ENCODE measurements around the gene ADAMTS5. TPM values are rescaled to one million over a fixed set of nuclear protein-coding genes. Genes with fewer than 3 reads are reported as not detected.

ADAMTS5 gene
- total and polyA plus RNA-seq, 2 donors (not counting 3 experiments of a cell fraction or from before 2014, with no cell fraction given), result not detected

GRCh38 chr21:26934383-26934782, 32.5 kb downstream of the ADAMTS5 start:
- H3K4me2 ChIP-seq (ENCODE audit: insufficient read depth, low read length), result no peak overlapping the region
- no peaks in the 10 kb centered on the region for H3K27me3 ChIP-seq (ENCODE audit: control insufficient read depth in 2 of 2, insufficient read depth in 2 of 2, low read length in 2 of 2)
- intact Hi-C loops (cut with micrococcal nuclease), result no loop called here
- ChIA-PET POLR2A (no interaction called here), CTCF (no interaction called here)
- no peak for FAIRE-seq
- dilution Hi-C loops (cut with MboI; ENCODE audit: extremely low pct_ligation_motif_present, low sequenced_read_pairs), result no loop called here
- H3K4me1 ChIP-seq (ENCODE audit: control insufficient read depth, extremely low read depth, insufficient read depth, low read length), result no peaks in the 10 kb centered on the region
- H3K27ac ChIP-seq (ENCODE audit: insufficient read depth, low read depth, low read length), result no peak overlapping the region
- H3K4me3 ChIP-seq (replicated peaks in 1 of 3; ENCODE audit: insufficient read depth in 1 of 3, low read depth in 1 of 3, low read length in 3 of 3), result no peak overlapping the region
- H3K9ac ChIP-seq (replicated peaks; ENCODE audit: extremely low read depth, insufficient read depth, low read length), result no peak overlapping the region
- TF ChIP-seq MYC (IDR thresholded peaks at IDR 0.05; ENCODE audit: low read depth, low read length), result no peak
- TF ChIP-seq JUN (IDR thresholded peaks at IDR 0.05; ENCODE audit: borderline replicate concordance, insufficient read depth, insufficient read length, low read depth), result no peak
- TF ChIP-seq POLR2AphosphoS5 (IDR thresholded peaks at IDR 0.05; ENCODE audit: insufficient read depth, low read depth, low read length), result no peak
- TF ChIP-seq POLR2A (IDR thresholded peaks at IDR 0.05; ENCODE audit: low read depth, low read length), result no peak
- no peak for TF ChIP-seq EZH2 (IDR thresholded peaks at IDR 0.05; ENCODE audit: borderline replicate concordance, low read depth, low read length, severe bottlenecking)
- TF ChIP-seq GATA2 (IDR thresholded peaks at IDR 0.05; ENCODE audit: insufficient read depth, insufficient read length, low read depth, low read length), result no peak
- no peak for TF ChIP-seq CTCF (IDR thresholded peaks at IDR 0.05; ENCODE audit: extremely low read depth in 1 of 2, insufficient read depth in 1 of 2, low read depth in 1 of 2, low read length in 2 of 2)
- TF ChIP-seq, protein P1, sequence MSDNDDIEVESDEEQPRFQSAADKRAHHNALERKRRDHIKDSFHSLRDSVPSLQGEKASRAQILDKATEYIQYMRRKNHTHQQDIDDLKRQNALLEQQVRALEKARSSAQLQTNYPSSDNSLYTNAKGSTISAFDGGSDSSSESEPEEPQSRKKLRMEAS (IDR thresholded peaks at IDR 0.05; ENCODE audit: insufficient read depth, insufficient read length), result no peak
- TF ChIP-seq FOS (IDR thresholded peaks at IDR 0.05; ENCODE audit: borderline replicate concordance, insufficient read depth, low read length), result no peak
- H3K9me1 ChIP-seq (replicated peaks; ENCODE audit: control insufficient read depth, extremely low read depth, insufficient read depth, low read length), result no peaks in the 10 kb centered on the region
- no peaks in the 10 kb centered on the region for H3K36me3 ChIP-seq (ENCODE audit: control insufficient read depth in 2 of 2, extremely low read depth in 1 of 2, insufficient read depth in 2 of 2, low read length in 2 of 2)
- no TSS peak for BruUV-seq (replicated peaks)
- no peak overlapping the region for H2AFZ ChIP-seq (ENCODE audit: low read depth, low read length)
- DNase-seq (ENCODE audit: low read depth, low spot score), result no peak
- H3K79me2 ChIP-seq (ENCODE audit: control insufficient read depth, insufficient read depth, low read length), result no peaks in the 10 kb centered on the region
- H4K20me1 ChIP-seq (replicated peaks; ENCODE audit: control insufficient read depth, extremely low read depth, insufficient read depth, low read length), result no peaks in the 10 kb centered on the region
- H3K9me3 ChIP-seq (replicated peaks; ENCODE audit: control insufficient read depth, insufficient read depth, low read length), result no peaks in the 10 kb centered on the region
